Left lung (tissue), 14 donors: ENCODE measurements around the gene CCL13. TPM values are rescaled to one million over a fixed set of nuclear protein-coding genes. Genes with fewer than 3 reads are reported as not detected.

Source experiments
- ATAC-seq: fragments of 200-7000 bp; cut with Tn5 transposase; one replicate; pipeline ENCODE4 v1.9.1; 2020; ENCODE audit warnings: moderate library complexity
- DNase-seq, 4 donors: peaks; one replicate each; pipeline ENCODE4 v3.0.0-alpha.2; 2013 to 2020
- H3K27ac ChIP-seq, 2 donors: fragments of 200-600 bp; sonication (generic) in 1 of 2; one replicate each; pipeline versions ENCODE4 v1.5.0 to v1.8.0; 2020 to 2021
- H3K27me3 ChIP-seq, 2 donors: fragments of 200-600 bp; sonication (generic) in 1 of 2; one replicate each; pipeline versions ENCODE4 v1.5.0 to v1.8.0; 2020 to 2021
- H3K36me3 ChIP-seq, 2 donors: fragments of 200-600 bp; sonication (generic) in 1 of 2; one replicate each; pipeline versions ENCODE4 v1.5.0 to v1.8.0; 2020 to 2021
- H3K4me1 ChIP-seq, 2 donors: fragments of 200-600 bp; one replicate each; pipeline ENCODE4 v1.8.0; 2021
- H3K4me3 ChIP-seq, 2 donors: fragments of 200-600 bp; sonication (generic) in 1 of 2; one replicate each; pipeline versions ENCODE4 v1.5.0 to v1.8.0; 2020 to 2021; ENCODE audit warnings: mild to moderate bottlenecking in 1 of 2
- H3K9me3 ChIP-seq, 2 donors: fragments of 200-600 bp; sonication (generic) in 1 of 2; one replicate each; pipeline versions ENCODE4 v1.5.0 to v1.8.0; 2020 to 2021
- intact Hi-C, 2 donors: fragments of 100-400 bp; cut with DNase I; formaldehyde crosslinking; loops; one replicate each; pipeline versions ENCODE4 v1.11.2 to v1.14.2; 2022
- long read RNA-seq, 12 donors: library from polyadenylated mRNA in 2 of 12; unstranded in 2 of 12; transcript quantifications; one replicate each; pipeline ENCODE4 v2.0.0 and lab custom pipeline, GENCODE V29; 2019 to 2026
- polyA plus RNA-seq, 6 donors: library from polyadenylated mRNA; unstranded; fragments of 120-200 nt; gene quantifications; one replicate each; pipeline ENCODE4 v1.2.1, GENCODE V29; 2013; ENCODE audit not compliant: insufficient read length in 6 of 6
- total RNA-seq, 2 donors: library from RNA; stranded (reverse); fragmentation: NEBNext Ultra II Directional; extraction: Animal tissue kit (Norgen Biotek cat#: 25700); gene quantifications; one replicate each; pipeline ENCODE4 v1.2.1, GENCODE V29; 2021
- TF ChIP-seq, protein P1 (sequence below), 2 donors: fragments of 200-600 bp; sonication (generic) in 1 of 2; IDR thresholded peaks; one replicate each; pipeline versions ENCODE4 v1.5.0 to v1.8.0; 2021; ENCODE audit warnings: antibody characterized with exemption in 2 of 2
- donor health status: DM: no; HTN: yes; CAD: no.
- donor health status: DM: no; HTN: no; CAD: no.

Gene CCL13
- total RNA-seq (10 to 100 TPM; 29.0 to 29.3 TPM), polyA plus RNA-seq (1 to 10 TPM in 3 of 6 donors, under 1 TPM in 2, not detected in 1; 0.74 to 1.9 (median 1.0) TPM)
- long read RNA-seq, donor 1: 0 reads
- long read RNA-seq, donor 2, partial matches to known transcripts: 0 of 4 reads
- long read RNA-seq, donor 2, other reads (novel, unspliced or antisense): 0 of 4 reads
- long read RNA-seq, donor 3: 0 reads
- long read RNA-seq, donor 4, transcript CCL13-201 (3 exons, 851 nt): major isoform, 31 of 31 reads
- long read RNA-seq, donor 4, partial matches to known transcripts: 0 of 31 reads
- long read RNA-seq, donor 4, other reads (novel, unspliced or antisense): 0 of 31 reads
- long read RNA-seq, donor 5, partial matches to known transcripts: 0 of 1 reads
- long read RNA-seq, donor 5, other reads (novel, unspliced or antisense): 0 of 1 reads
- long read RNA-seq, donor 6, partial matches to known transcripts: 0 of 1 reads
- long read RNA-seq, donor 6, other reads (novel, unspliced or antisense): 0 of 1 reads
- long read RNA-seq, donor 7: 0 reads
- long read RNA-seq, donor 8, partial matches to known transcripts: 0 of 1 reads
- long read RNA-seq, donor 8, other reads (novel, unspliced or antisense): 0 of 1 reads
- long read RNA-seq, donor 9: 0 reads
- long read RNA-seq, donor 10, transcript CCL13-201 (3 exons, 851 nt): major isoform, 18 of 19 reads
- long read RNA-seq, donor 10, partial matches to known transcripts: 0 of 19 reads
- long read RNA-seq, donor 10, other reads (novel, unspliced or antisense): 1 of 19 reads
- long read RNA-seq, donor 11: 0 reads
- long read RNA-seq, donor 12, partial matches to known transcripts: 0 of 1 reads
- long read RNA-seq, donor 12, other reads (novel, unspliced or antisense): 0 of 1 reads

DNA sequence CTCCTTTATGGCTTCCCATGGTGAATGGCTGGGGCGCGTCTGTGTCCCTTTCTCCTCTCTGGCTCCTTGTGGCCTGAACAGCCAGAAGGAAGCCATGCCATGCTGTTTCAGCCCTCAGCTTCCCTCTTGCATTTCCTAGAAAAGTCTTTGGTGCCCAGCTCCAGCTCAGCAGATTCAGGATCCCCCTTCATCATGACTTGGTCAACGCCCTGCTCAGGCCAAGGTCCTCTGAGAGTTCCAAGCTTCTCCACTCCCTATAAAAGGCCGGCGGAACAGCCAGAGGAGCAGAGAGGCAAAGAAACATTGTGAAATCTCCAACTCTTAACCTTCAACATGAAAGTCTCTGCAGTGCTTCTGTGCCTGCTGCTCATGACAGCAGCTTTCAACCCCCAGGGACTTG, at the start of gene CCL13:
Gene CCL13 (plus strand): TSS at position 287 of the 400 bp plus-strand sequence. CDS start 47 bp downstream, at position 334.
- peak within 1 kb of the TSS in 1 of 2 donors; percentile 2 for H3K27ac ChIP-seq
- TF ChIP-seq, protein P1, sequence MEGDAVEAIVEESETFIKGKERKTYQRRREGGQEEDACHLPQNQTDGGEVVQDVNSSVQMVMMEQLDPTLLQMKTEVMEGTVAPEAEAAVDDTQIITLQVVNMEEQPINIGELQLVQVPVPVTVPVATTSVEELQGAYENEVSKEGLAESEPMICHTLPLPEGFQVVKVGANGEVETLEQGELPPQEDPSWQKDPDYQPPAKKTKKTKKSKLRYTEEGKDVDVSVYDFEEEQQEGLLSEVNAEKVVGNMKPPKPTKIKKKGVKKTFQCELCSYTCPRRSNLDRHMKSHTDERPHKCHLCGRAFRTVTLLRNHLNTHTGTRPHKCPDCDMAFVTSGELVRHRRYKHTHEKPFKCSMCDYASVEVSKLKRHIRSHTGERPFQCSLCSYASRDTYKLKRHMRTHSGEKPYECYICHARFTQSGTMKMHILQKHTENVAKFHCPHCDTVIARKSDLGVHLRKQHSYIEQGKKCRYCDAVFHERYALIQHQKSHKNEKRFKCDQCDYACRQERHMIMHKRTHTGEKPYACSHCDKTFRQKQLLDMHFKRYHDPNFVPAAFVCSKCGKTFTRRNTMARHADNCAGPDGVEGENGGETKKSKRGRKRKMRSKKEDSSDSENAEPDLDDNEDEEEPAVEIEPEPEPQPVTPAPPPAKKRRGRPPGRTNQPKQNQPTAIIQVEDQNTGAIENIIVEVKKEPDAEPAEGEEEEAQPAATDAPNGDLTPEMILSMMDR (IDR thresholded peaks at IDR 0.05): no peak

DNA sequence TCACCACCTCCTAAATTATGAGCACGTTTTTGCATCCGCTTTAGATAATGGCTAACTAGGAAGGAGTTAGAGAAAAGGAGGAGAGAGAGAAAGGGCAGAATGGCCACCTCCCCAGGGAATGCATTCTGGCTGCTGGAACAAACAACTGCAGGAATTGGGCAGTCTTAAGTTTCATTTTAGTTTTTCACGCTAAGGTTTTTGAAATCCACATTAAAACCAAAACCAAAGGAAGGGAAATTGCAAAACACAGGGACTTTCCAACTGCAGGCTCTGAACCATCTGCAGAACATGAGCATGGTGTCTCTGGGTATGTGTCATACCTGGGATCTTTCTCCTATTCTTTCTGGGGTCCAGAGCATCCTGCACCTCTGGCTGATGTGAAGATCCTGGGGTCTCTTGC, 49.2 kb upstream of the CCL13 start:
- DNase-seq (no peak), ATAC-seq (peak; percentile 40)
- H3K9me3 ChIP-seq: no peaks in the 10 kb centered on the region
- intact Hi-C loops: loop anchor here in 1 of 2 donors (5.0 kb wide), 1 partner anchor 105 kb away; no protein-coding TSS in a partner anchor
- H3K27me3 ChIP-seq: no peaks in the 10 kb centered on the region
- H3K4me1 ChIP-seq: peaks cover 0 to 29% of the 10 kb centered on the region in 2 donors
- no peaks in the 10 kb centered on the region for H3K36me3 ChIP-seq
- H3K27ac ChIP-seq: peak overlapping the region in 1 of 2 donors; percentile 42
- TF ChIP-seq, protein P1 (IDR thresholded peaks at IDR 0.05): no peak
- no peak overlapping the region for H3K4me3 ChIP-seq

More for the DNA sequence above, at the start of gene CCL13:
- no peaks in the 10 kb centered on the region for H3K36me3 ChIP-seq
- intact Hi-C loops: no loop called here
- ATAC-seq (peak; percentile 35), DNase-seq (no peak)
- H3K9me3 ChIP-seq: no peaks in the 10 kb centered on the region
- no peak within 1 kb of the TSS for H3K4me3 ChIP-seq
- H3K27me3 ChIP-seq: no peaks in the 10 kb centered on the region
- peaks cover 0 to 5% of the 10 kb centered on the region in 2 donors for H3K4me1 ChIP-seq

DNA sequence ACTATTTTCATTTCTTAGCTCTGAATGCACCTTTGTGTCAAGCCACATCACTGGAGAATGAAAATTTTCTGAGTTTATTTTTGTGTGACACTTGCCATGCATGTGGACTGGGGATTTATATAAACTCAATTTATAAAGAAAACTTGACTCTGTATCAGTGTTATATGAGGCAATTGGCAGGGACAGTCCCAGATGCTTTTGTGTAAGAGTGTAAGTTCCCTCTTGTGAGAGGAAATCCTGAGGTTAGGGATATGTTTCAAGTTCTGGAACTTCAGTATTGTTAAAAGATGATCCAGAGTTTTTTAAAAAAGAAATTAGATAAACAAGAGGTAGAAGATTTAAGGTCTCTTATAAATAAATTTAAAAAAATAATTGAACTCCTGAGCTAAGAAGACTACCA, 47.9 kb upstream of the CCL13 start:
- Histone ChIP-seq H3K36me3 (no peaks in the 10 kb centered on the region), H3K4me1 (peaks cover 0 to 30% of the 10 kb centered on the region in 2 donors), H3K27me3 (no peaks in the 10 kb centered on the region), H3K27ac (no peak overlapping the region), H3K9me3 (no peaks in the 10 kb centered on the region), H3K4me3 (no peak overlapping the region)
- TF ChIP-seq, protein P1 (IDR thresholded peaks at IDR 0.05): no peak
- intact Hi-C loops: loop anchor here in 1 of 2 donors (5.0 kb wide), 1 partner anchor 106 kb away; no protein-coding TSS in a partner anchor
- DNase-seq (no peak), ATAC-seq (no peak)

DNA sequence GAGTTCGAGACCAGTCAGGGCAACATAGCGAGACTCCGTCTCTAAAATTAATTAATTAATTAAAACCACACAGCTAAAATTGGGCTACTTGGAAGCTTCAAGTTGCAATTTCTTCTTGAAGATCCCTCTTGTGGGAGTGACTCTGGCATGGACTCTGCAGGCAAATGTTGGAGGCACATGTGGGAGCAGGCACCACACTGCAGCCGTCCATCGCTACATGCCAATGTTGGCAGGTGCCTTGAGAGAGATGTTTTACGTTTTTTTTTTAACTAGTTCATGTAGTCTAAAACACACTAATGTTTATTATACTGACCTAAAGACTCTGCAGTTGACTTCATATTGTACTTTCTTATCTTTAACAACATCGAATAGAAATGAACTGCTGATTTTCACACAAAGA, 45.0 kb upstream of the CCL13 start:
- H3K36me3 ChIP-seq: no peaks in the 10 kb centered on the region
- TF ChIP-seq, protein P1 (IDR thresholded peaks at IDR 0.05): no peak
- no peak for ATAC-seq

More for the DNA sequence above, 45.0 kb upstream of the CCL13 start:
- no peak for DNase-seq
- intact Hi-C loops: no loop called here
- H3K4me3 ChIP-seq: no peak overlapping the region
- no peaks in the 10 kb centered on the region for H3K27me3 ChIP-seq
- H3K9me3 ChIP-seq: no peaks in the 10 kb centered on the region
- peaks cover 0 to 44% of the 10 kb centered on the region in 2 donors for H3K4me1 ChIP-seq
- no peak overlapping the region for H3K27ac ChIP-seq
